ENCODE measurements around the gene NOTCH4. TPM values are rescaled to one million over a fixed set of nuclear protein-coding genes. Genes with fewer than 3 reads are reported as not detected.

NOTCH4 gene
- total RNA-seq, 1 donor from 2014 or later, result 1.4 TPM

- Mint-ChIP-seq H3K27me3 (ENCODE audit: low read depth) (no peaks in the 10 kb centered on the region), H3K9me3 (ENCODE audit: low read depth) (no peaks in the 10 kb centered on the region), H3K27ac (ENCODE audit: unreplicated experiment) (peak overlapping the region; percentile 15), H3K36me3 (ENCODE audit: low read depth) (peaks cover 29% of the 10 kb centered on the region), H3K4me1 (ENCODE audit: low read depth) (peaks cover 8% of the 10 kb centered on the region), H3K4me3 (ENCODE audit: unreplicated experiment) (no peak overlapping the region)
- DNase-seq (ENCODE audit: low spot score), result peak; percentile 30
- no peak for TF ChIP-seq CTCF (IDR thresholded peaks at IDR 0.05)
Observed at GRCh38 chr6:32167761-32168262, 56.1 kb downstream of the NOTCH4 start.

- H3K4me3 Mint-ChIP-seq (ENCODE audit: unreplicated experiment), result no peak overlapping the region
- H3K4me1 Mint-ChIP-seq (ENCODE audit: low read depth), result peaks cover 4% of the 10 kb centered on the region
Observed at GRCh38 chr6:32167154-32167760, 56.6 kb downstream of the NOTCH4 start.

GRCh38 chr6:32166411-32167061 lies 57.3 kb downstream of the NOTCH4 start:
- peak; percentile 27 for TF ChIP-seq CTCF (IDR thresholded peaks at IDR 0.05)
- Mint-ChIP-seq H3K27ac (ENCODE audit: unreplicated experiment) (no peak overlapping the region), H3K36me3 (ENCODE audit: low read depth) (peaks cover 32% of the 10 kb centered on the region), H3K27me3 (ENCODE audit: low read depth) (no peaks in the 10 kb centered on the region), H3K4me3 (ENCODE audit: unreplicated experiment) (no peak overlapping the region), H3K9me3 (ENCODE audit: low read depth) (no peaks in the 10 kb centered on the region), H3K4me1 (ENCODE audit: low read depth) (peaks cover 4% of the 10 kb centered on the region)
- DNase-seq (ENCODE audit: low spot score), result peak; percentile 92

More at GRCh38 chr6:32167154-32167760, 56.6 kb downstream of the NOTCH4 start:
- Mint-ChIP-seq H3K27me3 (ENCODE audit: low read depth) (no peaks in the 10 kb centered on the region), H3K36me3 (ENCODE audit: low read depth) (peaks cover 32% of the 10 kb centered on the region), H3K27ac (ENCODE audit: unreplicated experiment) (peak overlapping the region; percentile 15), H3K9me3 (ENCODE audit: low read depth) (no peaks in the 10 kb centered on the region)
- peak; percentile 90 for DNase-seq (ENCODE audit: low spot score)
- TF ChIP-seq CTCF (IDR thresholded peaks at IDR 0.05), result no peak

- no peak within 1 kb of the TSS for H3K4me3 Mint-ChIP-seq (ENCODE audit: unreplicated experiment)
- H3K27ac Mint-ChIP-seq (ENCODE audit: unreplicated experiment), result peak within 1 kb of the TSS; percentile 59
- no peak for TF ChIP-seq CTCF (IDR thresholded peaks at IDR 0.05)
- peaks cover 4% of the 10 kb centered on the region for H3K4me1 Mint-ChIP-seq (ENCODE audit: low read depth)
- DNase-seq (ENCODE audit: low spot score), result peak; percentile 26
- no peaks in the 10 kb centered on the region for H3K27me3 Mint-ChIP-seq (ENCODE audit: low read depth)
- no peaks in the 10 kb centered on the region for H3K9me3 Mint-ChIP-seq (ENCODE audit: low read depth)
- H3K36me3 Mint-ChIP-seq (ENCODE audit: low read depth), result peaks cover 19% of the 10 kb centered on the region
Observed at GRCh38 chr6:32164295-32164694, 59.6 kb downstream of the NOTCH4 start, which contains the start of gene EGFL8. Gene EGFL8, plus strand, starts transcription at chr6:32164595. Its CDS starts 1,571 bp downstream, at chr6:32166166.

- peaks cover 16% of the 10 kb centered on the region for H3K36me3 Mint-ChIP-seq (ENCODE audit: low read depth)
- peak overlapping the region; percentile 59 for H3K27ac Mint-ChIP-seq (ENCODE audit: unreplicated experiment)
- no peak overlapping the region for H3K4me3 Mint-ChIP-seq (ENCODE audit: unreplicated experiment)
- DNase-seq (ENCODE audit: low spot score), result peak; percentile 35
- no peaks in the 10 kb centered on the region for H3K9me3 Mint-ChIP-seq (ENCODE audit: low read depth)
- peaks cover under 1% of the 10 kb centered on the region for H3K4me1 Mint-ChIP-seq (ENCODE audit: low read depth)
- no peaks in the 10 kb centered on the region for H3K27me3 Mint-ChIP-seq (ENCODE audit: low read depth)
- TF ChIP-seq CTCF (IDR thresholded peaks at IDR 0.05), result no peak
Observed at GRCh38 chr6:32163559-32164258, 60.2 kb downstream of the NOTCH4 start.
